Uterus (tissue), 4 donors: ENCODE results near the gene SCYL1. TPM values are rescaled to one million over a fixed set of nuclear protein-coding genes. Genes with fewer than 3 reads are reported as not detected.

ENCODE experiments used
- DNase-seq, 2 donors: peaks; one replicate each; pipeline ENCODE4 v3.0.0-alpha.2; 2019 to 2020
- H3K27ac ChIP-seq, 2 donors: fragments of 200-600 bp; sonication (generic); 1 replicate in 1 of 2; 2 replicates in 1 of 2; pipeline ENCODE4 v1.5.1; 2016 to 2018
- H3K27me3 ChIP-seq, 2 donors: fragments of 200-600 bp; sonication (generic); one replicate each; pipeline ENCODE4 v1.5.1; 2018 to 2019; ENCODE audit warnings: control low read depth in 1 of 2
- H3K36me3 ChIP-seq, 2 donors: fragments of 200-600 bp; sonication (generic); one replicate each; pipeline ENCODE4 v1.5.1; 2019; ENCODE audit warnings: control low read depth in 1 of 2
- H3K4me1 ChIP-seq, 2 donors: fragments of 200-600 bp; sonication (generic); one replicate each; pipeline ENCODE4 v1.5.1; 2018 to 2019; ENCODE audit warnings: control low read depth in 1 of 2
- H3K4me3 ChIP-seq, 2 donors: fragments of 200-600 bp; sonication (generic); 1 replicate in 1 of 2; 2 replicates in 1 of 2; pipeline ENCODE4 v1.5.1; 2018 to 2019; ENCODE audit warnings: mild to moderate bottlenecking in 1 of 2
- H3K9me3 ChIP-seq, 2 donors: fragments of 200-600 bp; sonication (generic); one replicate each; pipeline ENCODE4 v1.5.1; 2019; ENCODE audit warnings: control low read depth in 1 of 2
- CTCF ChIP-seq, 4 experiments: fragments of 200-600 bp in 2 of 4; fragments of 450-650 bp in 2 of 4; sonication (generic) in 2 of 4; IDR thresholded peaks; one replicate each; pipeline ENCODE4 v1.5.1; 2016 to 2019; ENCODE audit warnings: antibody characterized with exemption in 4 of 4, mild to moderate bottlenecking in 2 of 4, moderate library complexity in 1 of 4
- POLR2A ChIP-seq, 2 donors: fragments of 450-650 bp; IDR thresholded peaks; one replicate each; pipeline ENCODE4 v1.6.1; 2016; ENCODE audit warnings: antibody characterized with exemption in 2 of 2, mild to moderate bottlenecking in 1 of 2, moderate library complexity in 1 of 2
- intact Hi-C: fragments of 100-400 bp; cut with DNase I; formaldehyde crosslinking; loops from one replicate; pipeline ENCODE4 v1.15.1; 2023; ENCODE audit warnings: low total_unique reads
- total RNA-seq, 4 donors: library from RNA; depleted of rRNA in 3 of 4; stranded (reverse); fragments of >200 nt in 3 of 4; gene quantifications; one replicate each; pipeline versions ENCODE4 v1.1.0 to v1.2.4, GENCODE V29; 2014 to 2023
- donor health status: DM: yes; HTN: yes; CAD: no.

The SCYL1 gene
- total RNA-seq, 4 donors from 2014 or later, result 28.8 to 101 (median 70.1) TPM

GRCh38 chr11:65538915-65539743, 14.2 kb downstream of the SCYL1 start:
- Histone ChIP-seq H3K4me1 (peaks cover 10 to 12% of the 10 kb centered on the region in 2 donors), H3K9me3 (no peaks in the 10 kb centered on the region), H3K36me3 (no peaks in the 10 kb centered on the region), H3K27me3 (no peaks in the 10 kb centered on the region), H3K4me3 (no peak overlapping the region), H3K27ac (peak overlapping the region; percentile 90 to 93)
- peak in 1 of 2 donors; percentile 42 for DNase-seq
- TF ChIP-seq POLR2A (IDR thresholded peaks at IDR 0.05), result no peak
- no peak for TF ChIP-seq CTCF (IDR thresholded peaks at IDR 0.05)
- intact Hi-C loops, result loop anchor here (10.0 kb wide), 1 partner anchor 46 kb away; no protein-coding TSS in a partner anchor

GRCh38 chr11:65539744-65540289, 14.9 kb downstream of the SCYL1 start:
- DNase-seq, result no peak
- Histone ChIP-seq H3K4me1 (peaks cover 10 to 12% of the 10 kb centered on the region in 2 donors), H3K27ac (peak overlapping the region; percentile 90 to 93), H3K9me3 (no peaks in the 10 kb centered on the region), H3K27me3 (no peaks in the 10 kb centered on the region), H3K36me3 (no peaks in the 10 kb centered on the region), H3K4me3 (peak overlapping the region; percentile 37 to 48)
- TF ChIP-seq CTCF (IDR thresholded peaks at IDR 0.05) (peak in 2 of 4 experiments; percentile 53 to 80), POLR2A (IDR thresholded peaks at IDR 0.05) (no peak)
- intact Hi-C loops, result loop anchor here (10.0 kb wide), 1 partner anchor 45 kb away; no protein-coding TSS in a partner anchor

GRCh38 chr11:65540290-65541092, 15.6 kb downstream of the SCYL1 start:
- Histone ChIP-seq H3K36me3 (no peaks in the 10 kb centered on the region), H3K4me1 (peaks cover 10 to 12% of the 10 kb centered on the region in 2 donors)
- intact Hi-C loops, result no loop called here

More at GRCh38 chr11:65540290-65541092, 15.6 kb downstream of the SCYL1 start:
- H3K27me3 ChIP-seq, result no peaks in the 10 kb centered on the region
- DNase-seq, result peak; percentile 89 to 92
- peak; percentile 88 to 96 (median 94) for TF ChIP-seq CTCF (IDR thresholded peaks at IDR 0.05)
- TF ChIP-seq POLR2A (IDR thresholded peaks at IDR 0.05), result peak; percentile 25 to 41
- H3K4me3 ChIP-seq, result peak overlapping the region; percentile 37 to 48
- H3K9me3 ChIP-seq, result no peaks in the 10 kb centered on the region
- peak overlapping the region; percentile 90 to 93 for H3K27ac ChIP-seq
